Activated CD8-positive, alpha-beta memory T cell treated with anti-CD3 and anti-CD28 coated beads, Interleukin-2, amount 10 ng/mL, durations not matched to agents 7 days and 5 days (primary cell): ENCODE measurements around the gene SPEN. TPM values are rescaled to one million over a fixed set of nuclear protein-coding genes. Genes with fewer than 3 reads are reported as not detected.
"Not testable (repeated sequence)": the region's sequence is repeated elsewhere in the genome, so short reads cannot be mapped to it uniquely, and the experiment has no call there.

Experiments
- ATAC-seq: fragments of 150-1000 bp; cut with Tn5 transposase; one replicate; pipeline ENCODE4 v1.10.0; 2021; ENCODE audit warnings: moderate library complexity
- CTCF ChIA-PET: fragments of 350-600 bp; sonication (Branson Sonifier 250); formaldehyde crosslinking; loops from one replicate; lab custom pipeline; 2021; ENCODE audit warnings: antibody characterized with exemption; lab: Charles Lee
- DNase-seq: peaks from one replicate; pipeline ENCODE4 v3.0.0-alpha.2; 2020
- H3K27ac Mint-ChIP-seq: one replicate; pipeline ENCODE4 v1.8.0; 2021; ENCODE audit warnings: mild to moderate bottlenecking, mixed read lengths
- H3K27me3 Mint-ChIP-seq: one replicate; pipeline ENCODE4 v1.8.0; 2021; ENCODE audit warnings: mixed read lengths
- H3K36me3 Mint-ChIP-seq: one replicate; pipeline ENCODE4 v1.8.0; 2021; ENCODE audit warnings: mild to moderate bottlenecking, mixed read lengths
- H3K4me1 Mint-ChIP-seq: one replicate; pipeline ENCODE4 v1.8.0; 2021; ENCODE audit warnings: mixed read lengths
- H3K4me3 Mint-ChIP-seq: one replicate; pipeline ENCODE4 v1.8.0; 2021; ENCODE audit warnings: mild to moderate bottlenecking, moderate library complexity, mixed read lengths
- H3K9me3 Mint-ChIP-seq: one replicate; pipeline ENCODE4 v1.8.0; 2022; ENCODE audit warnings: low read depth, mixed read lengths
- total RNA-seq, 2 experiments: library from RNA; stranded (reverse); gene quantifications; one replicate each; pipeline ENCODE4 v1.2.3, GENCODE V29; 2021

SPEN gene
- total RNA-seq, 2 experiments from 2014 or later: 74.6 to 75.5 TPM

DNA sequence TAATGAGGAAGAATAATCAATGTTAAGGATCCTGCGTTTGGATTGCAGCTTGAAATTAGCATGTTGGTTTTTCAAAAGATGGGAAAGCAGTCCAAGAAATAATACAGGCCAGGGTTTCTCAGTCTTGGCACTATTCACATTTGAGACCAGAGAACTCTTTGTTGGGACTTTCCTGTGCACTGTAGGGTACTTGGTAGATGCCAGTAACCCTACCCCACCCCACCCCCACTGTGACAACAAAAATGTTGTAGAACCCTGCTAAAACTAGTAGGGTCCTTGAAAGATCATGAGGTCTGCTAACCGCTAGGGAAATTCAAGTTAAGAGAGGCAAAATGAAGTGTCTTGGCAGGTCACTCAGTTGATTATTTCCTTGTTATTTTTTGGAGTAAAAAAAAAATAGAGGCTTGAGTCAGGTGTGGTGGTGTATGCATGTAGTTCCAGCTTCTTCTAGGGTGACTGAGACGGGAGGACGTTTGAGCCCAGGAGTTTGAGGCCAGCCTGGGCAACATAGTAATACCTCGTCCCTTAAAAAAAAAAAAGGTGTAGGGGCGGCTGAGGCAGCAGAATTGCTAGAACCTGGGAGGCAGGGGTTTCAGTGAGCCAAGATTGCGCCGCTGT, 53.3 kb downstream of the SPEN start:
- Mint-ChIP-seq H3K4me3 (no peak overlapping the region), H3K4me1 (peaks cover 33% of the 10 kb centered on the region), H3K27ac (no peak overlapping the region), H3K27me3 (no peaks in the 10 kb centered on the region), H3K9me3 (no peaks in the 10 kb centered on the region), H3K36me3 (peaks cover 13% of the 10 kb centered on the region)
- CTCF ChIA-PET: interaction anchor here (1.1 kb wide), 1 partner anchor 46 kb away, joined by 5 read pairs; no protein-coding TSS in a partner anchor
- no peak for ATAC-seq
- no peak for DNase-seq

DNA sequence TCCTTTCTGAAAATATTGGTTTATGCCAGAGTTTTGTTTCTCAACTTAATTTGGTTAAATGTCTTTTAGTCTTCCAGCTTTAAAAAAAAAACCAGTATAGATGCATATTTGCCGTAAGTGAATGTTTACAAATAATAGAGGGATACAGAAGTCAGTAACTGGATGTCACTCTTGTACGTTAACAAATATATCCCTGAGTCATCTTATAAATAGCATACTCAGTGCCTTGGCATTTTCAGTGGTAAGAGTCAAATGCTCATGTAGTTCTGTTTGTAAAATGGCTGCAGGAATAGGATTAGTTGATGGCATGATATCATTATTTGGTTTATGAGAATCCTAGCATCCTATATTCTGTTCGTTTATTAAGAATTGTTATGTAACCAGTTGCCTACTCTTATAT, 55.4 kb downstream of the SPEN start:
- DNase-seq (no peak), ATAC-seq (no peak)
- Mint-ChIP-seq H3K4me3 (no peak overlapping the region), H3K27me3 (no peaks in the 10 kb centered on the region), H3K4me1 (peaks cover 27% of the 10 kb centered on the region), H3K27ac (no peak overlapping the region), H3K9me3 (no peaks in the 10 kb centered on the region), H3K36me3 (peaks cover 14% of the 10 kb centered on the region)
- CTCF ChIA-PET: interaction anchor here (0.7 kb wide), 2 partner anchors 74 to 111 kb away, joined by 3 to 4 read pairs; no protein-coding TSS in a partner anchor

DNA sequence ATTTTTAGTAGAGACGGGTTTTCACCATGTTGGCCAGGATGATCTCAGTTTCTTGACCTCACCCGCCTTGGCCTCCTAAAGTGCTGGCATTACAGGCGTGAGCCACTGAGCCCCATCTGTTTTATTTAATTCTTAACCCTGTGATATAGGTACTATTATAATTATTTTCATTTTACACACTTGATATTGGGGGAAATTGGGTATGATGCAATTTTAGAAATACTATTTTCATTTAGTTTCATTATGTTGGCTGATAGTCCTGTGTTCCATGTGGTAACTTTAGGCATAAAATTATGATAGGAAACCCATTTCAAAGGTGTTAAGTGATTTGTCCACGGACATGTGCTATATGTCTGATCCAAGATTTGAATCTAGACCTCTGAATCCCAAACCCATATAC, 61.1 kb downstream of the SPEN start:
- DNase-seq (no peak), ATAC-seq (no peak)
- H3K4me1 Mint-ChIP-seq: peaks cover under 1% of the 10 kb centered on the region
- H3K27ac Mint-ChIP-seq: no peak overlapping the region
- H3K27me3 Mint-ChIP-seq: no peaks in the 10 kb centered on the region
- no peaks in the 10 kb centered on the region for H3K9me3 Mint-ChIP-seq
- CTCF ChIA-PET: no interaction called here
- peaks cover 31% of the 10 kb centered on the region for H3K36me3 Mint-ChIP-seq
- no peak overlapping the region for H3K4me3 Mint-ChIP-seq

DNA sequence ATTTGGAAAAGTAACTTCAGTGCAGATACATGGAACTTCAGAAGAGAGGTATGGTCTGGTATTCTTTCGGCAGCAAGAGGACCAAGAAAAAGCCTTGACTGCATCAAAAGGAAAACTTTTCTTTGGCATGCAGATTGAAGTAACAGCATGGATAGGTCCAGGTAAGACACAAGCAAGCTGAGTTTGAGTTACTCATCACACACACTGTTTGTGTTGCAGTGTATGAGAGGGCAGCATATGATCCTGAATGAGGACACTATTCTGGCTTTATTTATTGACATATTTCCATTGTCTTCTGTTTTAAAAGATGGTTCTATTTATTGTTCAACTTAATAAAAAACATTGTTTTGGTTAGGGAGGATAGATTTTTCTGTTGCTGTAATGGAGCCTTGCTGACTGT, 63.6 kb downstream of the SPEN start:
- Mint-ChIP-seq H3K9me3 (no peaks in the 10 kb centered on the region), H3K36me3 (peaks cover 43% of the 10 kb centered on the region), H3K4me3 (no peak overlapping the region), H3K27me3 (no peaks in the 10 kb centered on the region), H3K27ac (no peak overlapping the region), H3K4me1 (peaks cover 6% of the 10 kb centered on the region)
- CTCF ChIA-PET: no interaction called here
- DNase-seq (no peak), ATAC-seq (no peak)

DNA sequence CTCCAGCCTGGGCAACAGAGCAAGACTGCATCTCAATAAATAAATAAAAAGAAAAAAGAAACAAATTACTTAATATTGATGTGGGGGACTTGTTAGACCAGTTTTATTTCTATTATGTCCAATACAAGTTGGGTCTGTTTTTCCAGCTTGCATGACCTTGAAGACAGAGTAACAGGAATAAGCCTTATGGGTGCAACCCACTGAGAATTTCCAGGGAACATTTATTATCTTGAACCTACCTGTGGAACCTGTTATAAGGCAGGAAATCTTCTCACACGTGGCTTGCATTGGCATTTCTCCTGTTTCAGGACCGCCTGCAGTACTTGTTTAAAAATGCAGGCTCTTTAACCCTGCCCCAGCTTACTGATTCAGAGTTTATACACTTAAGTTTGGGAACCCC, 64.4 kb downstream of the SPEN start:
- ATAC-seq (no peak), DNase-seq (no peak)
- Mint-ChIP-seq H3K4me1 (peaks cover 13% of the 10 kb centered on the region), H3K9me3 (no peaks in the 10 kb centered on the region), H3K27ac (no peak overlapping the region), H3K36me3 (peaks cover 48% of the 10 kb centered on the region), H3K27me3 (no peaks in the 10 kb centered on the region), H3K4me3 (no peak overlapping the region)
- CTCF ChIA-PET: interaction anchor here (1.3 kb wide), 1 partner anchor 97 kb away, joined by 3 read pairs; no protein-coding TSS in a partner anchor

DNA sequence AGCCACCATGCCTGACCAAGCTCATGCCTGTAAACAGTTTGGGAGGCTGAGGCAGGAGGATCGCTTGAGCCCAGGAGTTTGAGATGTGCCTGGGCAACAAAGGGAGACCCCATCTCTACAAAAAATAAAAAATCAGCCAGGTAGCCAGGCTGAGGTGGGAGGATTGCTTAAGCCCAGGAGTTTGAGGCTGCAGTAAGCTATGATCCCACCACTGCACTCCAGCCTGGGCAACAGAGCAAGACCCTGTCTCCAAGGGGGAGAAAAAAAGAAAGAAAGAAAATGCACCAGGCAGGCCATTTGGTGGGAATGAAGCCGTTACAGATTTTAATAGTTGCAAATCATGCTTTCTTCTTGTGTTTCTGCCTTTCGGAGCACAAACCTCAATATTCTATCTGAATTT, 66.1 kb downstream of the SPEN start:
- H3K9me3 Mint-ChIP-seq, H3K4me3 Mint-ChIP-seq, DNase-seq, ATAC-seq, H3K27ac Mint-ChIP-seq, H3K27me3 Mint-ChIP-seq: not testable (repeated sequence)
- H3K36me3 Mint-ChIP-seq: peaks cover 56% of the 10 kb centered on the region
- CTCF ChIA-PET: interaction anchor here (1.8 kb wide), 1 partner anchor 62 kb away, joined by 3 read pairs; the partner anchor contains the start of gene ZBTB17
- H3K4me1 Mint-ChIP-seq: peaks cover 27% of the 10 kb centered on the region

DNA sequence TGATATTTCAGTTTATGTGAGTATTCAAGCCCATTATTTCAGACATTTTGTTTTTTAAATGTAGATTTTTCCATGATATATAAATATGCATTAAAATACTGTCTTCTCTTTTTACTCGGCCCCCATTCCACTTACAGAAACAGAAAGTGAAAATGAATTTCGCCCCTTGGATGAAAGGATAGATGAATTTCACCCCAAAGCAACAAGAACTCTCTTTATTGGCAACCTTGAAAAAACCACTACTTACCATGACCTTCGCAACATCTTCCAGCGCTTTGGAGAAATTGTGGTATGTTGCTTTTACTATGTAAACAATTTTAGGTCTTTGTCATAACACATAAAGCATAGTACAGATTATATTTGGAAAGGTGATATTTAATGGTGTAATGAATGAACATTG, 68.5 kb downstream of the SPEN start:
- Mint-ChIP-seq H3K36me3 (peaks cover 60% of the 10 kb centered on the region), H3K27me3 (no peaks in the 10 kb centered on the region), H3K9me3 (no peaks in the 10 kb centered on the region), H3K27ac (peak overlapping the region; percentile 72), H3K4me3 (peak overlapping the region; percentile 71), H3K4me1 (peaks cover 41% of the 10 kb centered on the region)
- ATAC-seq (peak; percentile 31), DNase-seq (no peak)
- CTCF ChIA-PET: interaction anchor here (1.2 to 2.6 kb wide), 3 partner anchors 101 to 124 kb away, joined by 6 to 8 read pairs (median 6); no protein-coding TSS in a partner anchor

DNA sequence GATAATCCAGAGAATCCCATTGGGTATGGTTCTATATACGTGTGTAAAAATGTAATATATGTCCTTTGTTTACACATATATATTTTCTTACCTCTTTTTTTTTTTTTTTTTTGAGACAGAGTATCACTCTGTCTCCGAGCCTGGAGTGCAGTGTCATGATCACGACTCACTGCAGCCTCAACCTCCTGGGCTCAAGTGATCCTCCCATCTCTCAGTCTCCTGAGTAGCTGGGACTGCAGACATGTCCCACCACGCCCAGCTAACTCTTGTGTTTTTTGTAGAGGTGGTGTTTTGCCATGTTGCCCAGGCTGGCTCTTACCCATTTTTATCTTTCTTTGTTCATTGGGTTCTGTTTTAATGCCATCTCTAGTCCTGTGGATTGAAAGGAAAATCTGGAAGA, 68.9 kb downstream of the SPEN start:
- Mint-ChIP-seq H3K4me1 (peaks cover 43% of the 10 kb centered on the region), H3K27me3 (no peaks in the 10 kb centered on the region), H3K27ac (peak overlapping the region; percentile 87), H3K4me3 (peak overlapping the region; percentile 71), H3K9me3 (no peaks in the 10 kb centered on the region), H3K36me3 (peaks cover 60% of the 10 kb centered on the region)
- CTCF ChIA-PET: interaction anchor here (1.0 to 2.6 kb wide), 6 partner anchors 9 to 124 kb away, joined by 3 to 8 read pairs (median 5); no protein-coding TSS in a partner anchor
- no peak for DNase-seq
- ATAC-seq: peak; percentile 46

DNA sequence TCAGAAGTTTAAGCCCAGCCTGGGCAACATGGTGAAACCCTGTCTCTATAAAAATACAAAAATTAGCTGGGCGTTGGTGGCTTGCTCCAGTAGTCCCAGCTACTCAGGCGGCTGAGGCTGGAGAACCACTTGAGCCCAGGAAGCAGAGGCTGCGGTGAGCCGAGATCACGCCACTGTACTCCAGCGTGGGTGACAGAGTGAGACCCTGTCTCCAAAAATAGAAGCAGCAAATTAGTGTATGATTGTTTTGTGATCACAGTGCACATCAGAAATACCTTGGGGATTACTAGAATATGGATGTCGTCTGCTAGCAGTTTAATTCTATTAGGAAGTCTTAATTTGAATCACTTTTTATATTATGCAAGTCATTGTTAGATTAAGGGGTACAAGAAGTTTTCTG, 69.4 kb downstream of the SPEN start:
- Mint-ChIP-seq H3K36me3 (peaks cover 62% of the 10 kb centered on the region), H3K27me3 (no peaks in the 10 kb centered on the region), H3K4me3 (peak overlapping the region; percentile 61), H3K9me3 (no peaks in the 10 kb centered on the region), H3K4me1 (peaks cover 45% of the 10 kb centered on the region), H3K27ac (peak overlapping the region; percentile 87)
- DNase-seq (peak; percentile 63), ATAC-seq (peak; percentile 40)
- CTCF ChIA-PET: interaction anchor here (1.0 to 2.6 kb wide), 5 partner anchors 10 to 125 kb away, joined by 3 to 8 read pairs (median 4); no protein-coding TSS in a partner anchor

DNA sequence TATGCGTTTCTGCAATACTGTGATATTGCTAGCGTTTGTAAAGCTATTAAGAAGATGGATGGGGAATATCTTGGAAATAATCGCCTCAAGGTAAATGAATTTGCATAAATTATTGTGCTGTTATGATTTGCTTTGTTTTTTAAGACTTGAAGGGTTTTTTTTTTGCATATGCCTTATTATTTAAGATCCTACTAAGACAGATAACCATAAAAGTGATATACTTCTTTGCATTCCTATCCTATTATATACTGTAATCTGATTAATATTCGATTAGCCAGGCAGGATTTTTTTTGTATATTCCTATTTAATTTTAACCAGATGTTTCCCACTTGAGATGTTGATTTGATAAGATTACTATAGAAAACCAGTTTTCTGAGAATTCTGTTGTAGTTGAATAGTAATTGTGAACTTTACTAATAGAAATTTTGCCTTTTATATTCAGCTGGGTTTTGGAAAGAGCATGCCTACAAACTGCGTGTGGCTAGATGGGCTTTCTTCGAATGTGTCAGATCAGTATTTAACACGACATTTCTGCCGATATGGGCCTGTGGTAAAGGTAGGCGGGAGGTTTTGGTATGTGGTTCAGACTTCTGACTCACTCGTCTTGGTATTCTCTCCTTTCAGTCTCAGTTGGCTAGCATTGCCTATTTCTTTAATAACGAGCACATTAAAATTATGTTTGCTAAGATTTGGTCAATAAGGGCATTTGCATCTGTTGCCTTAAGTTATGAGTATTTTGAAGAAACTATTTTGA, 71.6 kb downstream of the SPEN start:
- DNase-seq (peak; percentile 94), ATAC-seq (peak; percentile 87)
- Mint-ChIP-seq H3K27me3 (no peaks in the 10 kb centered on the region), H3K27ac (peak overlapping the region; percentile 35), H3K4me1 (peaks cover 48% of the 10 kb centered on the region), H3K4me3 (peak overlapping the region; percentile 12), H3K36me3 (peaks cover 63% of the 10 kb centered on the region), H3K9me3 (no peaks in the 10 kb centered on the region)
- CTCF ChIA-PET: interaction anchor here (0.6 to 1.5 kb wide), 4 partner anchors 31 to 104 kb away, joined by 3 to 4 read pairs (median 4); no protein-coding TSS in a partner anchor

DNA sequence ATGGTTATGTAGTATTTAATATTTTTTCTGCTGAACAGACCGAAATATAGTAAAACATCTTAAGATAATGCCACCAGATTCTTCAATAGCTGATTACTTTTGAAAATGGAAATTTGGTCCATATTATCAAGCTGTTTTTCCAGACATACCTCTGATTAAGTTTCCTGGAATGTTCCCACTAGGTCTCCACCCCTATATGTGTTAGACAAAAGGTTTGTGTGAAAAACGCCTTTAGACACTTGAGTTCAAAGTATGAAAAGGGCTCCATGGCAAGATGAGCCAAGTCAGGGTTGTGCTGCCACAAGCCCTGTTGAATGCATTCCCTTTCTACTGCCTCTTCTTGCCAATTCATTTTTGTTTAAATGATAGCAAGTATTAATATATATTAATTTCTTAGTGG, 75.7 kb downstream of the SPEN start:
- DNase-seq (no peak), ATAC-seq (no peak)
- no peaks in the 10 kb centered on the region for H3K9me3 Mint-ChIP-seq
- CTCF ChIA-PET: interaction anchor here (0.9 kb wide), 1 partner anchor 38 kb away, joined by 3 read pairs; no protein-coding TSS in a partner anchor
- no peak overlapping the region for H3K4me3 Mint-ChIP-seq
- H3K27ac Mint-ChIP-seq: no peak overlapping the region
- peaks cover 27% of the 10 kb centered on the region for H3K4me1 Mint-ChIP-seq
- peaks cover 58% of the 10 kb centered on the region for H3K36me3 Mint-ChIP-seq
- no peaks in the 10 kb centered on the region for H3K27me3 Mint-ChIP-seq

DNA sequence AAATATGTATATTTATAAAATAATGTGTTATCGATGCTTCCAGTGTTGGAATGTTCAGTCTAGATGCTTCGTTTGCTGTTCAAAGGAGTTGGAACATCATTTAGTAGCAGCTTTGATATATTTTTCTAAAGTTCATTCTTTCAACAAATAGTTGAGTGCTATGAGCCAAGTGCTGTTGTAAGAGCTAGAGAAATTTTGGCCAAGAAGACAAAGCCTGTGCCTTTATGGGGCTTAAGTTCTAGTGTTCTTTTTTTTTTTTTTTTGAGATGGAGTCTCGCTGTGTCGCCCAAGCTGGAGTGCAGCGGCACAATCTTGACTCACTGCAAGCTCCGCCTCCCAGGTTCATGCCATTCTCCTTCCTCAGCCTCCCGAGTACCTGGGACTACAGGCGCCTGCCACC, 78.9 kb downstream of the SPEN start:
- H3K27me3 Mint-ChIP-seq, H3K4me1 Mint-ChIP-seq, H3K27ac Mint-ChIP-seq, ATAC-seq, H3K4me3 Mint-ChIP-seq, H3K9me3 Mint-ChIP-seq, DNase-seq: not testable (repeated sequence)
- H3K36me3 Mint-ChIP-seq: peaks cover 58% of the 10 kb centered on the region
- CTCF ChIA-PET: interaction anchor here (1.2 to 1.3 kb wide), 2 partner anchors 11 to 135 kb away, joined by 3 to 4 read pairs; no protein-coding TSS in a partner anchor
